IPS-NIHi11 (cell line): Measurements from ENCODE around the gene ELOVL1.

Experiments used
- DNase-seq: peaks from one replicate; pipeline ENCODE4 v3.0.0; 2012; ENCODE audit warnings: mixed read lengths, low spot score

The ELOVL1 gene

DNA sequence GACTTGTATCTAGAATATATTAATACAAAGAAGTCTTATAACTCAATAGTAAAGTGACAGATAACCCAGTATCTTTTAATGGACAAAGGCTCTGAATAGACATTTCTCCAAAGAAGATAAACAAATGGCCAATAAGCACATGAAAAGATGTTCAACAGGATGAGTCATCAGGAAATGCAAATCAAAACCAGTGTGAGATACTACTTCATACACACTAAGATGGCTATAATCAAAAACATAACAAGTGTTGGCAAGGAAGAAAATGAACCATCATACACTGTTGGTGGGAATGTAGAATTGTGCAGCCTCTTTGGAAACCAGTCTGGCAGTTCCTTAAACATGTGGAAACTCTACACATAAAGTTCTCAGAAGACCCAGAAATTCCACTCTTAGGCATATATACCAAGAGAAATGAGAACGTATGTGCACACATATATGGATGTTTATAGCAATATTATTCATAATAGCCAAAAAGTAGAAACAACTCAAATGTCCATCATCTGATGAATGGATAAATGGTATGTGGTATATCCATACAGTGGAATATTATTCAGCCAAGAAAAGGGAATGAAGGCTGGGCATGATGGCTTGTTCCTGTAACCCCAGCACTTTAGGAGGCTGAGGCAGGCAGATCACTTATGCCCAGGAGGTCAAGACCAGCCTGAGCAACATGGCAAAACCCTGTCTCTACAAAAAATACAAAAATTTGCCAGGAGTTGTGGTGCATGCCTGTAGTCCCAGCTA, 40.1 kb downstream of the ELOVL1 start:
- DNase-seq: no peak

DNA sequence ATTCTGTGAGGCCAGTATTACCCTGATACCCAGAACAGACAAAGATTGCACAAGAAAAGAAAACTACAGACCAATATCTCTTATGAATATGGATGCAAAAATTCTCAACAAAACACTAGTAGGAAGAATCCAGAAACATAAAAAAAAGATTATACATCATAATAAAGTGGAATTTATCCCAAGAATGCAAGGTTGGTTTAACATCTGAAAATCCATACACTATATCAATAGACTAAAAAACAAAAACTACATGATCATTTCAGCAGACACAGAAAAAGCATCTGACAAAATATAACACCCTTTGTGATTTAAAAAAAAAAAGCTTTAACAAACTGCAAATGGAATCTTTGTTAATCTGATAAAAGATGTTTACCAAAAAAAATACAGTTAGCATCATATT, 42.4 kb downstream of the ELOVL1 start:
- DNase-seq: no peak

- no peak for DNase-seq
These were observed 43.0 kb downstream of the ELOVL1 start for GRCh38 chr1:43324810-43325209.

DNA sequence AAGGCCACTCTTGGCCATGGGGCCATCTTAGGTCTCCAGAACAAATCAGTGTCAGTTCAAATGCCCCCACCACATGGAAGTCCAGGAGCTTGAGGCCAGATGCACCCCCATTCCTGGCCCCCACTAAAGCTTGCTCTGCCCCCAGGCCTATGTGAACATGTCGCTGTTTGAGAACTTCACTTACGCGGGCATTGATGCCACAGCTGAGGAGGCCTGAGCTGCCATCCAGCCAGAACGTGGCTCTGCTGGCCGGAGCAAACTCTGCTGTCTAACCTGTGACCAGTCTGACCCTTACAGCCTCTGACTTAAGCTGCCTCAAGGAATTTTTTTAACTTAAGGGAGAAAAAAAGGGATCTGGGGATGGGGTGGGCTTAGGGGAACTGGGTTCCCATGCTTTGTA, 45.3 kb downstream of the ELOVL1 start:
- no peak for DNase-seq

GRCh38 chr1:43321331-43321891, 46.4 kb downstream of the ELOVL1 start:
- no peak for DNase-seq

- no peak for DNase-seq
These were observed 48.0 kb downstream of the ELOVL1 start for GRCh38 chr1:43319766-43320165.

GRCh38 chr1:43319288-43319687, 48.5 kb downstream of the ELOVL1 start:
- no peak for DNase-seq

GRCh38 chr1:43318831-43319230, 49.0 kb downstream of the ELOVL1 start:
- no peak for DNase-seq

- DNase-seq: no peak
These were observed 49.9 kb downstream of the ELOVL1 start for GRCh38 chr1:43317817-43318471.

DNA sequence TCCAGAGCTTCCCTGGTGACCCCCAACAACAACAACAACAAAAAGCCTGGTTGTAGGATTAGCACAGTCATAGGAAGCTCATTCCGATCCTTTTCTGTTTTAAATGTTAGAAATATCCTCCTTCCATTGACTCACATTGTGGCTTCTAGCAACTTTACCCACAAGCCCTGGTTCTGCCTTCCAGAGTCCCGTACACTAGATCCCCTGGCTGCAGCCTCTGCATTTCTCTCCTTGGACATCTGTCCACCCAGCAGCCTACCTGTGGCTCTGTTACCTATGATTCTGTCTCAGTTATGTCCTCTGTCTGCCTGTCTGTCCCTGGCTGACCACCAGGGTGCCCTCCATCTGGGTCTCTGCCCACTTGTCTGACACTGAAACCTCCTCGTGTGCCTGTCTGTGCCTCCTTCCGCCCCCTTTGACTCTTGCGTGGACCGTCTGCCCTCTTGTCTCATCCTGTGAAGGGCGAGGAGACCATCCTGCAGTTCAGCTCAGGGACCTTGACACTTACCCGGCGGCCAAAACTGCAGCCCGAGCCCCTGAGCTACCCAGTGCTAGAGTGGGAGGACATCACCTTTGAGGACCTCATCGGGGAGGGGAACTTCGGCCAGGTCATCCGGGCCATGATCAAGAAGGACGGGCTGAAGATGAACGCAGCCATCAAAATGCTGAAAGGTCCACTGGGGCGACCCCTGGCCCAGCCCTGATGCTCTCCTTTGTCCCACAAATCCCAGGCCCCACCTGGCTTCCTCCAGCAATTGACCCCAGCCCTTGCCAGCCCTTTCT, 50.9 kb downstream of the ELOVL1 start:
- DNase-seq: peak; percentile 58

DNA sequence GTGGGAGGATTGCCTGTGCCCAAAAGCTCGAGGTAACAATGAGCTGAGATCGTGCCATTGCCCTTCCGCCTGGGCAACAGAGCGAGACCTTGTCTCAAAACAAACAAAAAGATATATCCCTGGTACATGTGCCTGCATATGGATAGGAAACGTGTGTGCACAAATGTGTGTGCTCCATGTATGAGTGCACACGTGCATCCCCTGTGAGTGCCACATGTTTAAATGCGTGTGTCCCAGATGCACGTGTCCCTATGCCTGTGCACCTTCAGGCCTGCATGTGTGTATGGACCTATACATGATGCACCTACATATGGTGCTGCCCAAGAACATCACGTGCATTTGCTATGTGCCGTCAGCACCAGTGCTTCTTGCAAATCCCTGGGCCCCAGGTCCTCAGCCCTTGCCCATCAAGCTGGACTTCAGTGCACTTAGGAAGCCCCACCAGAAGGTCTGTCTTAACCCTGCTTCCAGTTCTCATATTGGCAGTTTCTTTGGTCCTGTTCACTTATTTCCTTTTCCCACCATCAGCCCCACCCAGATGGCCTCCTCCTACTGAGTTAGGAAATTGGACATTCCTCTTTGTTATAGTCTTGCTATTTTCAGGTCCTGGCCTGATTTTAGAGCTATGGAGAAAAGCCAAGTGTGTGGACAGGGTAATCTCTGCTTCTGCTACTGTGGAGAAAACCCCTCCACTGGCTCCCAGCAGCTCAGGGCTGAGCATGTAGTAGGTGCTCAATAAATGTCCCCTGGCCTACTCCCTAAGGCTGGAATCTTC, 51.7 kb downstream of the ELOVL1 start:
- DNase-seq: no peak

DNA sequence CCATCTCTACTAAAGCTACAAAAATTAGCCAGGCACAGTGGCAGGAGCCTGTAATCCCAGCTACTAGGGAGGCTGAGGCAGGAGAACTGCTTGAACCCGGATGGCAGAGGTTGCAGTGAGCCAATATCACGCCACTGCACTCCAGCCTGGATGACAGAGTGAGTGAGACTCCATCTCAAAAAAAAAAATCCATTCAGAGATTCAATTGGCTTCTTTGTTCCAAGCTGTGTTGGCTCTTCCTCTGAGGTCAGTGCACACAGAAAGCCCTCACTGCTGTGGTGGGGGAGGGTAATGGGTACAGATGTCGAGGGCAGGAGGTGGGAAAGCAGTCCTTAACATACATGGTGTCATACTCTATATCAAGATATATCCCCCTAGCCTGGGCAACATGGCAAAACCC, 52.3 kb downstream of the ELOVL1 start:
- DNase-seq: no peak

GRCh38 chr1:43314233-43314632, 53.6 kb downstream of the ELOVL1 start:
- DNase-seq: no peak

GRCh38 chr1:43313771-43314170, 54.0 kb downstream of the ELOVL1 start:
- DNase-seq: no peak
